ENCODE measurements around the gene CDS1. TPM values are rescaled to one million over a fixed set of nuclear protein-coding genes. Genes with fewer than 3 reads are reported as not detected.

The CDS1 gene
- total RNA-seq (2013; cell fraction: nucleolus; rRNA removed) = not detected in 2 replicates
- not detected in 2 replicates for total RNA-seq (2014; rRNA removed)
- total RNA-seq (2014; rRNA removed; fragmentation: Illumina TruSeq; extraction: Trizol) = not detected in 2 replicates
- total RNA-seq (2021) = 0.05 TPM in 1 of 2 replicates, not detected in the other
- not detected for polyA plus RNA-seq (2011; ENCODE audit: low read depth)
- not detected in 2 replicates for polyA plus RNA-seq (2011; rRNA removed)
- polyA plus RNA-seq (2011; cell fraction: cytosol; rRNA removed) = not detected in 2 replicates
- polyA plus RNA-seq (2011; cell fraction: nucleus; rRNA removed) = not detected in 2 replicates
- 0.08 TPM in 1 of 2 replicates, not detected in the other for polyA plus RNA-seq (2012)
- polyA plus RNA-seq (2014; fragmentation: Illumina TruSeq; extraction: Trizol) = 0.03 TPM in 1 of 2 replicates, not detected in the other
- polyA plus RNA-seq (2014; fragmentation: Nextera tagmentation; extraction: Ambion mirVana) = not detected
- polyA plus RNA-seq (2014; rRNA removed) = 0.03 TPM in 1 of 2 replicates, not detected in the other
- not detected for polyA plus RNA-seq (2016; fragmentation: Nextera tagmentation; extraction: Ambion mirVana)
- polyA minus RNA-seq (2011; rRNA and poly(A)+ RNA removed) = not detected in 2 replicates
- not detected in 2 replicates for polyA minus RNA-seq (2011; cell fraction: cytosol; rRNA and poly(A)+ RNA removed)
- not detected in 2 replicates for polyA minus RNA-seq (2011; cell fraction: nucleus; rRNA and poly(A)+ RNA removed)
- Bru-seq, nascent RNA = percentile 7 among the genes with signal in this experiment
- percentile 13 among the genes with signal in this experiment for BruChase-seq, experiment 1, labeled RNA remaining after a 6-hour chase
- BruChase-seq, experiment 2, labeled RNA remaining after a 2-hour chase = percentile 11 among the genes with signal in this experiment
- long read RNA-seq, experiment 1 = 0 reads
- long read RNA-seq, experiment 2 = 0 reads

GRCh38 chr4:84582988-84583875 is at the start of gene CDS1:
TSS of gene CDS1 (plus strand) at chr4:84583127. CDS start at chr4:84583402, 275 bp downstream.
- in situ Hi-C loops (cut with MboI) (no loop called here), intact Hi-C loops (cut with micrococcal nuclease; ENCODE audit: unreplicated experiment) (no loop called here)
- peaks cover 10 to 12% of the 10 kb centered on the region in 2 experiments for H3K27me3 ChIP-seq (replicated peaks in 1 of 2; ENCODE audit: control insufficient read depth in 2 of 2, insufficient read depth in 2 of 2, low read length in 1 of 2)
- H3K9me3 ChIP-seq (replicated peaks; ENCODE audit: control insufficient read depth, insufficient read depth, low read length) = no peaks in the 10 kb centered on the region; the same call in 1 of the 3 replicates
- SMC1A ChIA-PET (ENCODE audit: uncharacterized antibody, unreplicated experiment) = no interaction called here
- no peak for TF ChIP-seq POLR2A (IDR thresholded peaks at IDR 0.05; ENCODE audit: low read depth, low read length)
- no peak for TF ChIP-seq BRCA1 (IDR thresholded peaks at IDR 0.05; ENCODE audit: low read depth, low read length)
- TF ChIP-seq EZH2 (IDR thresholded peaks at IDR 0.05; ENCODE audit: borderline replicate concordance, control insufficient read depth, low read depth, low read length) = 0 out of 2 replicates have a peak, but pooled peaks have one; percentile 29
- no TSS peak for BruUV-seq (replicated peaks)
- H4K20me1 ChIP-seq (ENCODE audit: control insufficient read depth, insufficient read depth) = no peaks in the 10 kb centered on the region
- DNase-seq (ENCODE audit: low read depth, low spot score) = no peak
- H3K4me3 ChIP-seq = peak within 1 kb of the TSS; percentile 58; the same call in 1 of the 2 replicates
- WGBS (ENCODE audit: insufficient coverage, insufficient replicate concordance, low lambda C conversion rate, missing lambda C conversion rate) = 12% methylated on average over 42 of the region's 88 CpGs
- RAD21 ChIA-PET (ENCODE audit: unreplicated experiment) = no interaction called here
- H2AFZ ChIP-seq (ENCODE audit: control insufficient read depth, low read depth, low read length) = peak within 1 kb of the TSS; percentile 54
- H3K4me1 ChIP-seq (ENCODE audit: control insufficient read depth, insufficient read depth, low read length) = no peaks in the 10 kb centered on the region
- no peak within 1 kb of the TSS for H3K27ac ChIP-seq (ENCODE audit: control insufficient read depth, insufficient read depth)
- CTCF ChIA-PET = no interaction called here
- peak; percentile 60 for ATAC-seq
- H3K9ac ChIP-seq (ENCODE audit: control insufficient read depth, insufficient read depth, low read length) = no peak within 1 kb of the TSS
- H3K36me3 ChIP-seq (ENCODE audit: control insufficient read depth in 2 of 2, insufficient read depth in 2 of 2, low read length in 1 of 2) = no peaks in the 10 kb centered on the region
- FAIRE-seq = no peak
- POLR2A ChIA-PET = no interaction called here
- H3K4me2 ChIP-seq (ENCODE audit: control insufficient read depth, insufficient read depth) = peak within 1 kb of the TSS; percentile 79
- H3K79me2 ChIP-seq (ENCODE audit: control insufficient read depth, insufficient read depth, low read length) = no peaks in the 10 kb centered on the region
